ENCODE results near the gene ADARB2.

- TF ChIP-seq CTCF (IDR thresholded peaks at IDR 0.05) (no peak), POLR2A (IDR thresholded peaks at IDR 0.05) (no peak)
These were observed 313.6 kb downstream of the ADARB2 start for GRCh38 chr10:1423676-1424253.

Data from testis (tissue), 2 donors.